ENCODE results near the gene GAREM1. TPM values are rescaled to one million over a fixed set of nuclear protein-coding genes. Genes with fewer than 3 reads are reported as not detected.

The GAREM1 gene
- total RNA-seq, 1 donor from 2014 or later = 5.1 TPM

DNA sequence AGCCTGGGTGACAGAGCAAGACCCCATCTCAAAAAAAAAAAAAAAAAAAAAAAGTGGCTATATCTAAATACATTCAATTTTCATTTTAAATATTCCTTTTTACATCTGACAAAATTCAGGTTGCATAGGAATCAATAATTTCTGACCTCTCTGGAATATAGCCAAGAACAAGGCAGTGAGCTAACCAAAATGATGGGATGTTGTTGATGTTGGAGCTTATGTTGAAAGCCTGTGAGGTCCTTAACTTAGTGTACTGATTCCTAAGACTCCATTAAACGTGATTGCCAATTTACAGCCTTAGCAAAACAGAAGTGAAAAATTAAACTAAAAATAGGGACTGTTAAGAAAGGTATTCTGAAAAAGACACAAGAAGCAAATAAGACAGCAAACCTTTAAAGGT, 171.2 kb downstream of the GAREM1 start:
- H3K9me3 Mint-ChIP-seq = no peaks in the 10 kb centered on the region
- Histone ChIP-seq H3K4me2 (no peak overlapping the region), H3K36me3 (no peaks in the 10 kb centered on the region), H4K20me1 (ENCODE audit: low read depth) (no peaks in the 10 kb centered on the region), H3K9ac (no peak overlapping the region), H3K4me3 (no peak overlapping the region), H3F3A (ENCODE audit: low read depth) (no peaks in the 10 kb centered on the region), H3K79me2 (ENCODE audit: low read depth) (no peaks in the 10 kb centered on the region), H3K27me3 (no peaks in the 10 kb centered on the region), H3K27ac (no peak overlapping the region), H2AFZ (replicated peaks) (no peak overlapping the region), H3K9me3 (ENCODE audit: low read depth) (no peaks in the 10 kb centered on the region), H3K4me1 (no peaks in the 10 kb centered on the region)
- H3K4me3 Mint-ChIP-seq = no peak overlapping the region
- no peak for TF ChIP-seq EZH2phosphoT487 (IDR thresholded peaks at IDR 0.05)
- TF ChIP-seq EZH2 (IDR thresholded peaks at IDR 0.05) = no peak
- TF ChIP-seq, protein P1, sequence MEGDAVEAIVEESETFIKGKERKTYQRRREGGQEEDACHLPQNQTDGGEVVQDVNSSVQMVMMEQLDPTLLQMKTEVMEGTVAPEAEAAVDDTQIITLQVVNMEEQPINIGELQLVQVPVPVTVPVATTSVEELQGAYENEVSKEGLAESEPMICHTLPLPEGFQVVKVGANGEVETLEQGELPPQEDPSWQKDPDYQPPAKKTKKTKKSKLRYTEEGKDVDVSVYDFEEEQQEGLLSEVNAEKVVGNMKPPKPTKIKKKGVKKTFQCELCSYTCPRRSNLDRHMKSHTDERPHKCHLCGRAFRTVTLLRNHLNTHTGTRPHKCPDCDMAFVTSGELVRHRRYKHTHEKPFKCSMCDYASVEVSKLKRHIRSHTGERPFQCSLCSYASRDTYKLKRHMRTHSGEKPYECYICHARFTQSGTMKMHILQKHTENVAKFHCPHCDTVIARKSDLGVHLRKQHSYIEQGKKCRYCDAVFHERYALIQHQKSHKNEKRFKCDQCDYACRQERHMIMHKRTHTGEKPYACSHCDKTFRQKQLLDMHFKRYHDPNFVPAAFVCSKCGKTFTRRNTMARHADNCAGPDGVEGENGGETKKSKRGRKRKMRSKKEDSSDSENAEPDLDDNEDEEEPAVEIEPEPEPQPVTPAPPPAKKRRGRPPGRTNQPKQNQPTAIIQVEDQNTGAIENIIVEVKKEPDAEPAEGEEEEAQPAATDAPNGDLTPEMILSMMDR (IDR thresholded peaks at IDR 0.05) = no peak
- peaks cover 2% of the 10 kb centered on the region for H3K27me3 Mint-ChIP-seq (ENCODE audit: insufficient read depth, low read depth)
- H3K4me1 Mint-ChIP-seq = no peaks in the 10 kb centered on the region
- peaks cover 5% of the 10 kb centered on the region for H3K36me3 Mint-ChIP-seq
- H3K27ac Mint-ChIP-seq = no peak overlapping the region
- DNase-seq (ENCODE audit: low spot score) = no peak

- Mint-ChIP-seq H3K27ac (no peak overlapping the region), H3K27me3 (ENCODE audit: insufficient read depth, low read depth) (peaks cover 2% of the 10 kb centered on the region), H3K4me1 (no peaks in the 10 kb centered on the region), H3K36me3 (peaks cover 3% of the 10 kb centered on the region), H3K9me3 (no peaks in the 10 kb centered on the region), H3K4me3 (no peak overlapping the region)
- no peak overlapping the region for H2AFZ ChIP-seq (replicated peaks)
- TF ChIP-seq, protein P1 (IDR thresholded peaks at IDR 0.05) = no peak
- TF ChIP-seq EZH2phosphoT487 (IDR thresholded peaks at IDR 0.05) (no peak), EZH2 (IDR thresholded peaks at IDR 0.05) (no peak)
- no peak overlapping the region for H3K4me3 ChIP-seq
- H3K27ac ChIP-seq = no peak overlapping the region
- no peak for DNase-seq (ENCODE audit: low spot score)
- H3K4me1 ChIP-seq = no peaks in the 10 kb centered on the region
- no peaks in the 10 kb centered on the region for H3F3A ChIP-seq (ENCODE audit: low read depth)
- no peaks in the 10 kb centered on the region for H3K36me3 ChIP-seq
- H3K27me3 ChIP-seq = no peaks in the 10 kb centered on the region
- H3K9me3 ChIP-seq (ENCODE audit: low read depth) = no peaks in the 10 kb centered on the region
- no peak overlapping the region for H3K4me2 ChIP-seq
- no peaks in the 10 kb centered on the region for H3K79me2 ChIP-seq (ENCODE audit: low read depth)
- no peaks in the 10 kb centered on the region for H4K20me1 ChIP-seq (ENCODE audit: low read depth)
- H3K9ac ChIP-seq = no peak overlapping the region
These were observed 172.5 kb downstream of the GAREM1 start for GRCh38 chr18:32298171-32298667.

- no peak overlapping the region for H3K4me2 ChIP-seq
- H3K36me3 ChIP-seq = no peaks in the 10 kb centered on the region
These were observed 173.0 kb downstream of the GAREM1 start for GRCh38 chr18:32297579-32298170.

More at GRCh38 chr18:32297579-32298170, 173.0 kb downstream of the GAREM1 start:
- Histone ChIP-seq H4K20me1 (ENCODE audit: low read depth) (no peaks in the 10 kb centered on the region), H3F3A (ENCODE audit: low read depth) (no peaks in the 10 kb centered on the region), H3K4me3 (no peak overlapping the region), H3K4me1 (no peaks in the 10 kb centered on the region), H3K27ac (no peak overlapping the region), H3K9ac (no peak overlapping the region), H2AFZ (replicated peaks) (no peak overlapping the region), H3K79me2 (ENCODE audit: low read depth) (no peaks in the 10 kb centered on the region), H3K27me3 (no peaks in the 10 kb centered on the region), H3K9me3 (ENCODE audit: low read depth) (no peaks in the 10 kb centered on the region)
- no peak for TF ChIP-seq EZH2phosphoT487 (IDR thresholded peaks at IDR 0.05)
- no peak for TF ChIP-seq EZH2 (IDR thresholded peaks at IDR 0.05)
- TF ChIP-seq, protein P1 (IDR thresholded peaks at IDR 0.05) = no peak
- DNase-seq (ENCODE audit: low spot score) = no peak
- Mint-ChIP-seq H3K27ac (no peak overlapping the region), H3K4me1 (no peaks in the 10 kb centered on the region), H3K27me3 (ENCODE audit: insufficient read depth, low read depth) (peaks cover 2% of the 10 kb centered on the region), H3K36me3 (no peaks in the 10 kb centered on the region), H3K4me3 (no peak overlapping the region), H3K9me3 (no peaks in the 10 kb centered on the region)

Data from neural progenitor cell (in vitro differentiated cells).